Fibroblast of skin of abdomen (primary cell): ENCODE data around the gene CIT.
"Not testable (repeated sequence)": the region's sequence is repeated elsewhere in the genome, so short reads cannot be mapped to it uniquely, and the experiment has no call there.

Experiments
- DNase-seq: peaks from one replicate; pipeline ENCODE4 v3.0.0-alpha.2; 2013

Gene CIT

GRCh38 chr12:119740830-119741229 lies 136.3 kb downstream of the CIT start:
- DNase-seq, result no peak

- no peak for DNase-seq
Measured at GRCh38 chr12:119735079-119735478, 142.0 kb downstream of the CIT start.

GRCh38 chr12:119730381-119730780 lies 146.7 kb downstream of the CIT start:
- DNase-seq, result no peak

GRCh38 chr12:119729871-119730270 lies 147.2 kb downstream of the CIT start:
- no peak for DNase-seq

- no peak for DNase-seq
Measured at GRCh38 chr12:119728444-119728745, 148.7 kb downstream of the CIT start.

GRCh38 chr12:119727600-119728443 lies 149.3 kb downstream of the CIT start:
- no peak for DNase-seq

- no peak for DNase-seq
Measured at GRCh38 chr12:119725523-119725922, 151.6 kb downstream of the CIT start.

- DNase-seq, result no peak
Measured at GRCh38 chr12:119721306-119721705, 155.8 kb downstream of the CIT start.

- no peak for DNase-seq
Measured at GRCh38 chr12:119720349-119720748, 156.8 kb downstream of the CIT start.

- DNase-seq, result no peak
Measured at GRCh38 chr12:119718141-119718540, 159.0 kb downstream of the CIT start.

GRCh38 chr12:119715268-119715620 lies 161.9 kb downstream of the CIT start:
- DNase-seq, result peak; percentile 34

- no peak for DNase-seq
Measured at GRCh38 chr12:119714614-119715267, 162.4 kb downstream of the CIT start.

- DNase-seq, result no peak
Measured at GRCh38 chr12:119713551-119714031, 163.5 kb downstream of the CIT start.

GRCh38 chr12:119712721-119713120 lies 164.4 kb downstream of the CIT start:
- no peak for DNase-seq

GRCh38 chr12:119711693-119712092 lies 165.4 kb downstream of the CIT start:
- no peak for DNase-seq

GRCh38 chr12:119710965-119711551 lies 166.1 kb downstream of the CIT start:
- no peak for DNase-seq

- DNase-seq, result no peak
Measured at GRCh38 chr12:119710374-119710964, 166.7 kb downstream of the CIT start.

GRCh38 chr12:119706427-119706826 lies 170.7 kb downstream of the CIT start:
- not testable (repeated sequence) for DNase-seq

GRCh38 chr12:119705182-119705581 lies 171.9 kb downstream of the CIT start:
- DNase-seq, result no peak

- DNase-seq, result peak; percentile 6
Measured at GRCh38 chr12:119704065-119704747, 172.9 kb downstream of the CIT start.

- no peak for DNase-seq
Measured at GRCh38 chr12:119700078-119700477, 177.0 kb downstream of the CIT start.

GRCh38 chr12:119699199-119699760 lies 177.8 kb downstream of the CIT start:
- no peak for DNase-seq
